ENCODE results near the gene NBPF6.
"Not testable (repeated sequence)": the region's sequence is repeated elsewhere in the genome, so short reads cannot be mapped to it uniquely, and the experiment has no call there.

Gene NBPF6, protein sequence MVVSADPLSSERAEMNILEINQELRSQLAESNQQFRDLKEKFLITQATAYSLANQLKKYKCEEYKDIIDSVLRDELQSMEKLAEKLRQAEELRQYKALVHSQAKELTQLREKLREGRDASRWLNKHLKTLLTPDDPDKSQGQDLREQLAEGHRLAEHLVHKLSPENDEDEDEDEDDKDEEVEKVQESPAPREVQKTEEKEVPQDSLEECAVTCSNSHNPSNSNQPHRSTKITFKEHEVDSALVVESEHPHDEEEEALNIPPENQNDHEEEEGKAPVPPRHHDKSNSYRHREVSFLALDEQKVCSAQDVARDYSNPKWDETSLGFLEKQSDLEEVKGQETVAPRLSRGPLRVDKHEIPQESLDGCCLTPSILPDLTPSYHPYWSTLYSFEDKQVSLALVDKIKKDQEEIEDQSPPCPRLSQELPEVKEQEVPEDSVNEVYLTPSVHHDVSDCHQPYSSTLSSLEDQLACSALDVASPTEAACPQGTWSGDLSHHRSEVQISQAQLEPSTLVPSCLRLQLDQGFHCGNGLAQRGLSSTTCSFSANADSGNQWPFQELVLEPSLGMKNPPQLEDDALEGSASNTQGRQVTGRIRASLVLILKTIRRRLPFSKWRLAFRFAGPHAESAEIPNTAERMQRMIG

DNA sequence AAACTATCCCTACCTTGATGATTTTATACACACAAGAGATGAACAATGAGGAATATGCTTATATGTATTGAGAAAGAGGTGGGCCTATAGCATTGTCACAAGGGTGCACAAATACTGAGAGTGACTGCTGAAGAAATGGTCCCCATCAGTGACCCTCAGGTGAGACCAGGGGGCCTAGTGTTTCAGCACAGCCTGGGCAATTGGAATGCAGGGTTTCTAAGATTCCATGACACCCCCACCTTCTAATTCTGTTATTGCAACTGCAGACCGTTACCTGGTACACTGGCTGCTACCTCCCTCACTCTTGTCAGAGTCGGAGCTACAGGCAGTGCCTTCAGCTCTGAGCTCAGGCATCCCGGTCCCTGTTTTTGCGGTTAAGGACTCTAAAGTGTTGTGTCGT is at the start of gene NBPF6:
TSS of gene NBPF6 (plus strand) at position 301 of the 400 bp plus-strand sequence. CDS start 259 bp downstream, outside the sequence.
- H4K20me1 ChIP-seq; H3K36me3 ChIP-seq; H3K4me1 ChIP-seq; H3K4me2 ChIP-seq; H3K27ac ChIP-seq; H3K27me3 ChIP-seq; H3K9ac ChIP-seq; H3K9me3 ChIP-seq (replicated peaks in 1 of 11); H3K4me3 ChIP-seq: not testable (repeated sequence)

DNA sequence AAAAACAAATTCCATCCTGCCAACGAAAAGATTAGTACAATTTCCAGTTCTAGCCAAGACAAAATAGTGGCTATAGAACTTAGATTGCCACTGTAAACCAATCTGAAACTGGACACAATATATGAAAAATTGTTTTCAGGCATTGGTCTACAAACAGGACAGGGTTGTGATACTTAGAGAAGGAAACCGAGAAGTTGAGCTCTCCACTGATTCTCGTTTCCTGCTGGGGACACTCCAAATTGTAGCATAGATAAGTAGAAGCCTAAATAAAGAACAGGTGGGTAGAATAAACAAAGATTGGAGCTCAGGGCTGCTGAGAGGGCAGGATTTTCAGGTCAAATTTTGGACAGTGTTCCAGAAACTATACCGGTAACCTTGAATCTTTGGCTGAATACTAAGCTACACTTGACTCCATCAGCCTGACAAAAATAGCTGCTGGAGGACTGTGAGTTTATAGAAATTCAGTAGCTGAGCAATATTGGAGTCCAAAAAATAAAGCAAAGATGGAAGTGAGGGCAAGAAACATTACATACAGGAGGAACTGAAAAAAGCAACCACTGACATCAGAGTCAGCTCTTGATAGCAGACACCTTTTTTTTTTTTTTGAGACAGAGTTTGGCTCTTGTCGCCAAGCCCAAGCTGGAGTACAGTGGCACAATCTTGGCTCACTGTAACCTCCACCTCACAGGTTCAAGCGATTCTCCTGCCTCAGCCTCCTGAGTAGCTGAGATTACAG is 38.9 kb upstream of the NBPF6 start:
- H3K4me3 ChIP-seq, result not testable (repeated sequence)

DNA sequence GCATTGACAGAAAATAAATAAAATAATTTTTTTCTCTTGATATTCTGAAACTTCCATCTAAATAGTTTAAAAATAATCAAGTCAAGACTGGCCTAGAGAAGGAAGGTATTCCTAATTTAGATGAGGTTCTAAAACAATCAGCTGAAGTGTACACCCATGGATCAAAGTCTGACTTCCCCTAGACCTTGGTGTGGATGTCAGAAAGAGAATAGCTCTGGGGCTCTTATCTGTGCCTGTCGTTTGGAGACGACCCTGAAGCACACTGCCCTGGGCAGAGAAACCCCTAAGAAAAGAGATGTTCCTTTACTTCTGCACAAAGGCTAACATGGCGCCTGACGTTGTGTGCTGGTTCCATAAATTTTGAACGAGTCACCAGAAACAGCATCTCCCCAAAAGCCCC is 30.0 kb upstream of the NBPF6 start:
- H3K4me3 ChIP-seq; H3K9ac ChIP-seq; H3K27ac ChIP-seq; H4K20me1 ChIP-seq; H3K4me2 ChIP-seq; H3K27me3 ChIP-seq; H3K36me3 ChIP-seq; H3K9me3 ChIP-seq (replicated peaks in 1 of 11); H3K4me1 ChIP-seq: not testable (repeated sequence)

More for the DNA sequence above, 38.9 kb upstream of the NBPF6 start:
- not testable (repeated sequence) for H3K4me1 ChIP-seq; H3K4me2 ChIP-seq; H3K9ac ChIP-seq; H3K27me3 ChIP-seq; H3K9me3 ChIP-seq (replicated peaks in 1 of 11); H3K36me3 ChIP-seq; H4K20me1 ChIP-seq; H3K27ac ChIP-seq

DNA sequence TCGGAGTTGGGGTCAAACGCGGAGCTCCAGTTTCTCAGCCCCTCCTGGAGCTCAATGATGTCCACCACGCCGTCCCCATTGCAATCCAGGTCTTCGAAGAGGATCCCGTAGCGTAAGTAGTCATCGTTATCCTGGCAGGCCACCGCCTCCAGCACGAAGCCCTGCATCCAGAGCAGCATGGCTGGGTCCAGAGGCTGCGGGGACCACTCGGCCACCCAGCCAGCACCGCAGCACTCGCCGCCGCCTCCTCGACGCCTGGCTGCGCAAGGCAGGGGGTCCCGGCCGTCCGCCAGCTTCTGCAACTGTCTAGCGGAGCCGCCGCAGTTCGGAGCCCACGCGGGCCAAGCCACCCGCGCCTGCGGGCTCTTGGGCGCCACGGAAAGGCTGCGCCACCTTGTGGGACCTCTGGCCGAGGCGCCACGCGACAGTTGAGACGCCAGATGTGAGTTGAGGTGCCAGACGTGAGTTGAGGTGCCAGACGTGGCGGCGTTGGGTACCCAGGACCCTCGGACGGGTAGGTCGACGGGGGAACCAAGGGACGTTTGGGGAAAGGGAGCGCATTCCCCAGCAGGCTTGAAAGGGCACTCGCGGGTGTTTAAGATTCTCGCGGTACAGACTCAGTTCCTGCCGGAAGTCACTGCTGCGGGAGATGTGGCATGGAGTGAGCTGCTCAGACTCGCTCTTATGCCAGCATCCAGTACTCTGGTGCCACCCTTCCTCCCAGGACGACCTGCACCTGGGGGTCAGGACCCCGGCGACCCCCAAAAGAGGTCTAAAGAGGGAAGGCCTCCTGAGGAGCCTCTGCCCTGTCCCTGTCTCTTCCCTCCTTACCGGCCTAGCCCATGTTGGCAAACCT is 28.9 kb upstream of the NBPF6 start:
- H3K27me3 ChIP-seq; H3K4me1 ChIP-seq; H3K4me3 ChIP-seq; H3K4me2 ChIP-seq; H3K36me3 ChIP-seq; H3K9ac ChIP-seq; H3K9me3 ChIP-seq (replicated peaks in 1 of 11); H4K20me1 ChIP-seq; H3K27ac ChIP-seq: not testable (repeated sequence)

DNA sequence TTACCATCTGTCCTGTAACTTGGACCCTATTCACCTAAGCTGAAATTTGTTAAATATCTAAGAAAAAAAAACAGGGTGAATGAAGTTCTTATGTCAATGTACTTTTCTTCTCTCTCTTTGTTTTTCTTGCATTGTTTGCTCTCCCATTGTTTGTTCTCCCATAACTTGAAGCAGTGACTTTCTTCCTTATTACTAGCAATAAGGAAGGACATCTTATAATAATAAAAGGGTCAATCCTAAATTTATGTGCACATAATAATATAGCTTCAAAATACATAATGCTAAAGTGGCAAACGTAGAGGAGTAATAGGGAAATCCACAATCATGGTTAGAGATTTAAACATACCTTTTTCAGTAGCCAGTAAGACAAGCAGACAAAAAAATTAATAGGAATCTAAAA is 23.3 kb upstream of the NBPF6 start:
- not testable (repeated sequence) for H3K36me3 ChIP-seq; H3K4me1 ChIP-seq; H3K27ac ChIP-seq; H3K9ac ChIP-seq; H3K9me3 ChIP-seq (replicated peaks in 1 of 11); H3K27me3 ChIP-seq; H3K4me2 ChIP-seq; H4K20me1 ChIP-seq; H3K4me3 ChIP-seq

DNA sequence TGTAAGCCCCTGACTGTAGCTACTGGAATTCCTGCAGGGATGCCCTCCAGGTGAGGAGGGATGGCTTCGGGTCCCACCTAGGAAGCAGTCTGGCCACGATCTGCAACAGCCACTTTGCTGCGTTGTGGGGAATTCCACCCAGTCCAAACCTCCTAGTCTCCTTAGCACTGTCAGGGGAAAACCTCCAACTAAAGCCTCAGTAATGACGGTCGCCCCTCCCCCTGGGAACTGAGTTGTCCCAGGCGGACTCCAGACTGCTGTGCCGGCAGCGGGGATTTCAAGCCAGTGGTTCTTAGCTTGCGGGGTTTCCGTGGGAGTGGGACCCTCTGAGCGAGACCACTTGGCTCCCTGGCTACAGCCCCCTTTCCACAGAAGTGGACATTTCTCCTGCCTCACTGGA is 18.1 kb upstream of the NBPF6 start:
- H3K9me3 ChIP-seq (replicated peaks in 1 of 11); H3K9ac ChIP-seq; H3K4me3 ChIP-seq; H3K4me2 ChIP-seq; H3K36me3 ChIP-seq; H4K20me1 ChIP-seq; H3K27ac ChIP-seq; H3K27me3 ChIP-seq; H3K4me1 ChIP-seq: not testable (repeated sequence)

DNA sequence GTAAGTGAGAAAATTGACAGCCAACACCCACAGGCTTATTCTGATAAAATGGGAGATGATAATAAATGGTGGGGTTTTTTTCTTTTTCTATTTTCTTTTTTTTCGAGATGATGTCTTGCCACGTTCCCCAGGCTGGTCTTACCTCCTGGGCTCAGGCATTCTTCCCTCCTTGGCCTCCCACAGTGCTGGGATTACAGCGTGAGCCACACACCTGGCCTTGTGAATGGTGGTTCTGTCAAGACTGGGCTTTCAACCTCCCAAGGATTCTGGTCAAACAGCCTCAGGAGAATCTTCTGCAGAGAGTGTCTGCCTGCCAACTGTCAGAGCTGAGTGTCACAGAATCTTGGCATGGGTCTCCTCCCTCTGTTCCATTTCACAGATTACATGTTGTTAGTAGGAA is 16.7 kb upstream of the NBPF6 start:
- not testable (repeated sequence) for H3K4me2 ChIP-seq; H3K4me3 ChIP-seq; H3K27me3 ChIP-seq; H4K20me1 ChIP-seq; H3K27ac ChIP-seq; H3K36me3 ChIP-seq; H3K4me1 ChIP-seq; H3K9me3 ChIP-seq (replicated peaks in 1 of 11); H3K9ac ChIP-seq

DNA sequence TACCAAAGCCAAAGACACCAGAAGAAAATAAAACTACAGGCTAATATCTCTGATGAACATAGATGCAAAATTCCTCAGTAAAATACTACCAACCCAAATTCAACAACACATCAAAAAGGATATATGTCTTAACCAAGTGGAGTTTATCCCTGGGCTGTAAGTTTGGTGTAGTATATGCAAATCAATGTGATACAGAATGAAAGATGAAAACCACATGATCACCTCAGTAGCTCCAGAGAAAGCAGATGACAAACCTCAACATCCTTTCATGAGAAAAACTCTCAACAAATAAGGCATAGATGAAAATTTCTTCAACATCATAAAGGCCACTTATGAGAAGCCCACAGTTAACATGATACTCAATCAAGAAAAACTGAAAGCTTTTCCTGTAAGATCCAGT is 11.6 kb upstream of the NBPF6 start:
- H3K4me3 ChIP-seq; H4K20me1 ChIP-seq; H3K9me3 ChIP-seq (replicated peaks in 1 of 11); H3K27me3 ChIP-seq; H3K4me1 ChIP-seq; H3K27ac ChIP-seq; H3K4me2 ChIP-seq; H3K36me3 ChIP-seq; H3K9ac ChIP-seq: not testable (repeated sequence)

DNA sequence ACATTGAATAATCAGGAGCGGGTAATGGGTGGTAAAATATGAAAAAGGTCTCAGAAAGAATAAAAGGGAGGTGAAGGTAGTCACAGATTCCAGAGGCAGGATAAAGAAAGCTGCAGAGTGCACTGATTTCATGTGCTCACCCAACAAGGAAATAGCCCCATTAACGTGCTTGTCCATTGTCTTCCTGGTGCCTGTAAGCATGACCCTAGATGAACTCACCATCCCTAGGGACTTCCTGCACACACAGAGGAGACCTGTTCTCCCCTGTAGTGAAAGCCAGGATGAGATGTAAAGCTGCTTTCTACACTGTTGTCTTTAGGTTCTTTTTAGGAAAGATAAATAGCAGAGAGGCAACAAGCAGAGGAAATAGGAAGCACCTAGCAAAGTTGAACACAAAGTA is 4.4 kb downstream of the NBPF6 start:
- not testable (repeated sequence) for H3K4me2 ChIP-seq; H3K27me3 ChIP-seq; H3K9me3 ChIP-seq (replicated peaks in 1 of 11); H3K9ac ChIP-seq; H4K20me1 ChIP-seq; H3K36me3 ChIP-seq; H3K4me1 ChIP-seq; H3K4me3 ChIP-seq; H3K27ac ChIP-seq

DNA sequence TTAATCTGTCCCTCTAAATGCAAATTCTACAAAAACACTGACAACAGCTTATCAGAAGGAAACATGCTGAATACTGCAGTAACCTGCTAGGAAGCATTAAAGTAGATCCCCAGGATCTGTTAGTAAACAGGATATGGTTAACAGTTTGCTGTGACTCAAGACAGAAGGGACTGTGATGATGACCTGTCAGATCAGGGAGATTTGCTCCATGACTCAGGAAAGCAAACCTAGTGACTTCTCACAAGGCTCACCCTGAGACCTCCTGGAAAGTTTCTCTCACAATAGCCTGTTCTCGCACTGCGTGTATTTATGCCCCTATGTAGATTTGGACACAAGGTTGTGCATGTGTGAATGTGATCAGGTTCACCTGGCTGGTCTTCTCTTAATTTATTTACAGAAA is 8.5 kb downstream of the NBPF6 start:
- not testable (repeated sequence) for H3K9ac ChIP-seq; H3K4me1 ChIP-seq; H4K20me1 ChIP-seq; H3K36me3 ChIP-seq; H3K27me3 ChIP-seq; H3K4me2 ChIP-seq; H3K27ac ChIP-seq; H3K9me3 ChIP-seq (replicated peaks in 1 of 11); H3K4me3 ChIP-seq

DNA sequence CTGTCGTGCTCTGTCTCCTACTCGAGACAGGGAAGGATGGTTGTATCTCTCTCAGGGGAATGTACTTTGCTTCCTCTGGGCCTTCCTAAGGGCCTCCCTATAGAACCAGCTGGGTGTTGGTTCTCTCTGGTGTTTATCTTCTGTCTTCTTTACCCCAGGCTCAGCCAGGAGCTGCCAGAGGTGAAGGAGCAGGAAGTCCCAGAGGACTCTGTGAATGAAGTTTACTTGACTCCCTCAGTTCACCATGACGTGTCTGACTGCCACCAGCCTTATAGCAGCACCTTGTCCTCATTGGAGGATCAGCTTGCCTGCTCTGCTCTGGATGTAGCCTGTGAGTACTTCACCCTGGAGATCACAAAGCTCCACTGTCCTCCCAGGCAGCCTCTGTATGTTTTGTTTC is 11.6 kb downstream of the NBPF6 start:
- not testable (repeated sequence) for H4K20me1 ChIP-seq; H3K27me3 ChIP-seq; H3K9ac ChIP-seq; H3K4me2 ChIP-seq; H3K27ac ChIP-seq; H3K36me3 ChIP-seq; H3K4me3 ChIP-seq; H3K9me3 ChIP-seq (replicated peaks in 1 of 11); H3K4me1 ChIP-seq

DNA sequence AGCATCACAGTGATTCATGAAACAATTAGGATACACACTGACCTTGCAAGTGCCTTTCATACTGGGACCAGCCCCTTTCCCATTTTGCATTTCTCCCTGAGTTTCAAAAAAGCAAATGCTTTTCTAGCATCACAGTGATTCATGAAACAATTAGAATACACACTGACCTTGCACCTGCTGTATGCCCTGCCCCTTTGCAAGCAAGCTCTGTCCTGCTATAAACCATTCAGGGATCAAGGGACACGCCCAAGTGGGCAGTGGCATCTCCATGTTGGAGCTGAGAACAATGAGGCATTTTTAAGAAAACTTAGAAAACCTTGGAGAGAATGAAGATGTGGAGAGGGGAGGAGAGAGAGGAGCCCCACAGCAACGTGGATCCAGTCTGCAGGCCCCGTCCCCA is 13.8 kb downstream of the NBPF6 start:
- not testable (repeated sequence) for H3K4me2 ChIP-seq; H3K27ac ChIP-seq; H3K9me3 ChIP-seq (replicated peaks in 1 of 11); H3K4me3 ChIP-seq; H3K4me1 ChIP-seq; H4K20me1 ChIP-seq; H3K27me3 ChIP-seq; H3K9ac ChIP-seq; H3K36me3 ChIP-seq

DNA sequence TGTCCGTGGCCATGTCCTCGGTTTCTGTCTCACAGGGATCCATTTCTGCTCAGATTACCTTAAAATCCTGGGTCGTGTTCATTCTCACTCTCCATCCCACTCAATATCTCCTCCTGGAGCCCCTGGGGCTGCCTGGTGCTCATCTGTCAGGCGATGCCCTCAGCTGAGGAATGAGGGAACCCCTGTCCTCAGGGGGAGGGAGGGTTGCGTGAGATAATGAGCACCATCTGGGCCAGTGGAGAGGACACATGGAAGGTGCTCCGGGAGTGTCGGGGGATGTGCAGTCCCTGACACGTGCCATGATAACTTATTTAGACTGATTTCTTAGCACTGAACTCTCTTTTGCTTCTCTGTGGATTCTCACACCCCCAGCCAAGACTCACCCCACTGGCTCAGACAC is 16.0 kb downstream of the NBPF6 start:
- not testable (repeated sequence) for H3K36me3 ChIP-seq; H3K4me3 ChIP-seq; H3K27ac ChIP-seq; H3K9me3 ChIP-seq (replicated peaks in 1 of 11); H3K4me2 ChIP-seq; H3K4me1 ChIP-seq; H4K20me1 ChIP-seq; H3K27me3 ChIP-seq; H3K9ac ChIP-seq

DNA sequence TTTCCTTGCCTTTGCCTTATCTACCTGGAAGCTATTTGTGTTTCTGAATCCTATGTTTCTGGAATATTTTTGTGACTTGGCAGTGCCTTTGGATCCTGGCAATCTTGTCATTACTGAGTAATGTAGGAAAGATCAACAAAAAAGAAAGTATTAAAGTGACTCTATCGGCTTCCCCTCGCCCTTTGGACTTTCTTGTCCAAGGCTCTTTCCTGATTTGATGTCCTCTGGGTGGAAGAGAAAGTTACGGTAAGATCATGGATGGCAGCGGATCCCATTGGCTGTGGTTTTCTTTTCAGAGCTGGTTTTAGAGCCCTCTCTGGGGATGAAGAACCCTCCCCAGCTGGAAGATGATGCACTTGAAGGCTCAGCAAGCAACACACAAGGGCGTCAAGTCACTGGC is 17.0 kb downstream of the NBPF6 start:
- not testable (repeated sequence) for H3K4me1 ChIP-seq; H3K4me2 ChIP-seq; H3K4me3 ChIP-seq; H3K36me3 ChIP-seq; H4K20me1 ChIP-seq; H3K9ac ChIP-seq; H3K27me3 ChIP-seq; H3K9me3 ChIP-seq (replicated peaks in 1 of 11); H3K27ac ChIP-seq
